Skeletal muscle tissue (tissue), 4 donors: Measurements from ENCODE around the gene IFNGR2. TPM values are rescaled to one million over a fixed set of nuclear protein-coding genes. Genes with fewer than 3 reads are reported as not detected.
"Not testable (repeated sequence)": the region's sequence is repeated elsewhere in the genome, so short reads cannot be mapped to it uniquely, and the experiment has no call there.

Experiments used
- H3K27ac ChIP-seq: one replicate; pipeline ENCODE4 v1.7.0; 2013; ENCODE audit warnings: mild to moderate bottlenecking, low read depth, low read length, inconsistent platforms
- H3K27me3 ChIP-seq, 3 donors: one replicate each; pipeline ENCODE4 v1.7.0; 2013; ENCODE audit warnings: low read length in 3 of 3; ENCODE audit not compliant: control insufficient read depth in 3 of 3, insufficient read depth in 3 of 3
- H3K36me3 ChIP-seq, 3 donors: one replicate each; pipeline ENCODE4 v1.7.0; 2013; ENCODE audit warnings: low read length in 3 of 3; ENCODE audit not compliant: control insufficient read depth in 3 of 3, insufficient read depth in 3 of 3
- H3K4me1 ChIP-seq, 3 donors: one replicate each; pipeline ENCODE4 v1.7.0; 2013; ENCODE audit warnings: low read length in 3 of 3, mild to moderate bottlenecking in 3 of 3; ENCODE audit not compliant: control insufficient read depth in 3 of 3, insufficient read depth in 3 of 3
- H3K4me3 ChIP-seq, 3 donors: one replicate each; pipeline ENCODE4 v1.7.0; 2013; ENCODE audit warnings: low read length in 3 of 3
- H3K9ac ChIP-seq, 3 donors: one replicate each; pipeline ENCODE4 v1.7.0; 2013; ENCODE audit warnings: low read length in 3 of 3, mild to moderate bottlenecking in 3 of 3, moderate library complexity in 2 of 3, low read depth in 1 of 3
- H3K9me3 ChIP-seq, 3 donors: one replicate each; pipeline ENCODE4 v1.7.0; 2013; ENCODE audit warnings: low read length in 3 of 3; ENCODE audit not compliant: control insufficient read depth in 3 of 3
- total RNA-seq: library from RNA; depleted of rRNA; stranded (reverse); fragments of >200 nt; gene quantifications from one replicate; pipeline ENCODE4 v1.2.3, GENCODE V29; 2014
- donor health status: Osteomylitis.

The IFNGR2 gene
- total RNA-seq, 1 donor from 2014 or later, result 43.8 TPM

DNA sequence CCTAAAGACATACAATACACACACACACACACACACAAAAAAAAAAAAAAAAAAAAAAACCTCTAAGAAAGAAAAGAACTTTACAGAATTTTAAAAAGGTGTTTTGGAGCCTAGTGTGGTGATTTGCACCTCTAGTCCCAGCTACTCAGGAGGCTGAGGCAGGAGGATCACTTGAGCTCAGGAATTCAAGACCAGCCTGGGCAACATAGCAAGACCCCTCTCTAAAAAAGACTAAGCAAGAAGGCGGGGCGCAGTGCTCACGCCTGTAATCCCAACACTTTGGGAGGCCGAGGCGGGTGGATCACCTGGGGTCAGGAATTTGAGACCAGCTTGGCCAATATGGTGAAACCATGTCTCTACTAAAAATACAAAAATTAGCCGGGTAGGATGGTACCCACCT, 43.4 kb downstream of the IFNGR2 start:
- not testable (repeated sequence) for H3K9ac ChIP-seq, H3K4me3 ChIP-seq, H3K27ac ChIP-seq, H3K4me1 ChIP-seq, H3K9me3 ChIP-seq, H3K36me3 ChIP-seq, H3K27me3 ChIP-seq

- Histone ChIP-seq H3K27ac (no peak overlapping the region), H3K9ac (no peak overlapping the region), H3K36me3 (peaks cover 2 to 17% (median 12%) of the 10 kb centered on the region in 3 donors), H3K9me3 (no peaks in the 10 kb centered on the region), H3K27me3 (no peaks in the 10 kb centered on the region), H3K4me3 (no peak overlapping the region), H3K4me1 (peaks cover 0 to 4% (median 2%) of the 10 kb centered on the region in 3 donors)
These were observed 46.4 kb downstream of the IFNGR2 start for GRCh38 chr21:33449616-33450015.

- Histone ChIP-seq H3K4me1 (peaks cover 0 to 2% (median 0%) of the 10 kb centered on the region in 3 donors), H3K9ac (no peak overlapping the region), H3K27me3 (no peaks in the 10 kb centered on the region), H3K27ac (no peak overlapping the region), H3K4me3 (no peak overlapping the region), H3K36me3 (peaks cover 4 to 18% (median 17%) of the 10 kb centered on the region in 3 donors), H3K9me3 (no peaks in the 10 kb centered on the region)
These were observed 48.4 kb downstream of the IFNGR2 start for GRCh38 chr21:33451634-33452071.

DNA sequence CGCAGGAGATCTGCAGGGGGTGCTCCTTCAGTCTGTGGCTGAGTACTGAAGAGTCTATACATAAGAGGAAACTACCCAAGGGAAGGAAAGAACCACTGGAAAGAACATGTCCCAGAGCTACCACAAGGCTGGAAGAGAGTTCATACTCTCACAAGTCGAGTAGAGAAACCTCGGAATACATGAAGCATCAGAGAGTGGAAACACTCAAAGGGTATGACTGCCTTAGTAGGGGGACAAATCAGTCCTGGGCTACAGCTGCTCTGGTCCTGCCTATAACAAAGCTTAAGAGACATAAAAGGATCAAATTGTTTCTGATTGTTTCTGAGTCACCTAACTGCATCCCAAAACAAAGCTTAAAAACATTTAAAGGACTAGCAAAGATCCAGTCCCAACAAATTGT, 49.1 kb downstream of the IFNGR2 start:
- no peak overlapping the region for H3K4me3 ChIP-seq
- H3K27ac ChIP-seq, result no peak overlapping the region
- peaks cover 0 to 2% (median 0%) of the 10 kb centered on the region in 3 donors for H3K4me1 ChIP-seq
- H3K27me3 ChIP-seq, result no peaks in the 10 kb centered on the region
- H3K9me3 ChIP-seq, result no peaks in the 10 kb centered on the region
- peaks cover 4 to 18% (median 12%) of the 10 kb centered on the region in 3 donors for H3K36me3 ChIP-seq
- H3K9ac ChIP-seq, result no peak overlapping the region

- no peaks in the 10 kb centered on the region for H3K27me3 ChIP-seq
- no peak overlapping the region for H3K9ac ChIP-seq
- H3K4me3 ChIP-seq, result no peak overlapping the region
- H3K9me3 ChIP-seq, result no peaks in the 10 kb centered on the region
- no peak overlapping the region for H3K27ac ChIP-seq
- peaks cover 0 to 2% (median 0%) of the 10 kb centered on the region in 3 donors for H3K4me1 ChIP-seq
- peaks cover 15 to 27% (median 23%) of the 10 kb centered on the region in 3 donors for H3K36me3 ChIP-seq
These were observed 52.7 kb downstream of the IFNGR2 start for GRCh38 chr21:33455686-33456446.

GRCh38 chr21:33458861-33459260, 55.6 kb downstream of the IFNGR2 start:
- Histone ChIP-seq H3K4me3 (no peak overlapping the region), H3K9ac (no peak overlapping the region), H3K27ac (no peak overlapping the region), H3K9me3 (no peaks in the 10 kb centered on the region), H3K36me3 (peaks cover 13 to 32% (median 27%) of the 10 kb centered on the region in 3 donors), H3K27me3 (no peaks in the 10 kb centered on the region), H3K4me1 (no peaks in the 10 kb centered on the region)

GRCh38 chr21:33461538-33462250, 58.5 kb downstream of the IFNGR2 start:
- Histone ChIP-seq H3K9ac (no peak overlapping the region), H3K4me3 (no peak overlapping the region), H3K27ac (no peak overlapping the region), H3K9me3 (no peaks in the 10 kb centered on the region), H3K27me3 (no peaks in the 10 kb centered on the region), H3K4me1 (no peaks in the 10 kb centered on the region), H3K36me3 (peaks cover 14 to 34% (median 19%) of the 10 kb centered on the region in 3 donors)

- not testable (repeated sequence) for H3K9ac ChIP-seq
These were observed 66.0 kb downstream of the IFNGR2 start for GRCh38 chr21:33469183-33469582.

GRCh38 chr21:33470701-33471100, 67.5 kb downstream of the IFNGR2 start:
- Histone ChIP-seq H3K27ac (no peak overlapping the region), H3K9me3 (no peaks in the 10 kb centered on the region)

More at GRCh38 chr21:33469183-33469582, 66.0 kb downstream of the IFNGR2 start:
- H3K27me3 ChIP-seq, H3K4me3 ChIP-seq, H3K9me3 ChIP-seq, H3K36me3 ChIP-seq, H3K4me1 ChIP-seq, H3K27ac ChIP-seq: not testable (repeated sequence)

GRCh38 chr21:33473344-33473743, 70.1 kb downstream of the IFNGR2 start:
- H3K27me3 ChIP-seq, result no peaks in the 10 kb centered on the region
- no peak overlapping the region for H3K27ac ChIP-seq
- H3K9ac ChIP-seq, result no peak overlapping the region
- no peaks in the 10 kb centered on the region for H3K9me3 ChIP-seq
- no peak overlapping the region for H3K4me3 ChIP-seq
- no peaks in the 10 kb centered on the region for H3K36me3 ChIP-seq
- peaks cover 2 to 3% (median 2%) of the 10 kb centered on the region in 3 donors for H3K4me1 ChIP-seq

More at GRCh38 chr21:33470701-33471100, 67.5 kb downstream of the IFNGR2 start:
- Histone ChIP-seq H3K9ac (no peak overlapping the region), H3K4me1 (no peaks in the 10 kb centered on the region), H3K36me3 (peaks cover 0 to 3% (median 0%) of the 10 kb centered on the region in 3 donors), H3K27me3 (no peaks in the 10 kb centered on the region), H3K4me3 (no peak overlapping the region)
